Common myeloid progenitor, CD34-positive (primary cell): ENCODE data around the gene LAD1.

ENCODE experiments used
- CTCF ChIA-PET: fragments of 350-600 bp; sonication (Branson Sonifier 250); formaldehyde crosslinking; loops from one replicate; lab custom pipeline; 2021; ENCODE audit warnings: antibody characterized with exemption; lab: Charles Lee
- POLR2A ChIA-PET: fragments of 350-600 bp; sonication (Branson Sonifier 250); formaldehyde crosslinking; loops from one replicate; lab custom pipeline; 2021; ENCODE audit warnings: antibody characterized with exemption; lab: Charles Lee
- DNase-seq, 3 donors: peaks; one replicate each; pipeline versions ENCODE4 v3.0.0 to v3.0.0-alpha.2; 2013
- H3K27ac ChIP-seq, 2 experiments: 1 replicate in 1 of 2; 2 replicates in 1 of 2; pipeline ENCODE4 v1.7.0; 2013; ENCODE audit warnings: inconsistent platforms in 2 of 2, low read length in 2 of 2, mild to moderate bottlenecking in 2 of 2, low read depth in 1 of 2, moderate library complexity in 1 of 2; ENCODE audit not compliant: severe bottlenecking in 2 of 2, insufficient read depth in 1 of 2, poor library complexity in 1 of 2
- H3K27me3 ChIP-seq, 5 experiments: replicated peaks in 2 of 5; 1 replicate in 3 of 5; 2 replicates in 2 of 5; pipeline versions ENCODE4 v1.6.1 to v1.7.0; 2013; ENCODE audit warnings: low read length in 4 of 5, mild to moderate bottlenecking in 2 of 5, moderate library complexity in 2 of 5, inconsistent platforms in 1 of 5; ENCODE audit not compliant: insufficient read depth in 5 of 5, control insufficient read depth in 4 of 5
- H3K36me3 ChIP-seq, 4 experiments: 1 replicate in 2 of 4; 2 replicates in 2 of 4; pipeline versions ENCODE4 v1.6.1 to v1.7.0; 2013; ENCODE audit warnings: low read length in 3 of 4, control low read depth in 1 of 4, mild to moderate bottlenecking in 1 of 4; ENCODE audit not compliant: control insufficient read depth in 4 of 4, insufficient read depth in 4 of 4
- H3K4me1 ChIP-seq, 4 experiments: 1 replicate in 3 of 4; 2 replicates in 1 of 4; pipeline versions ENCODE4 v1.6.1 to v1.7.1; 2013; ENCODE audit warnings: low read length in 3 of 4, mild to moderate bottlenecking in 3 of 4, control low read depth in 1 of 4, inconsistent platforms in 1 of 4, moderate library complexity in 1 of 4; ENCODE audit not compliant: control insufficient read depth in 4 of 4, insufficient read depth in 4 of 4; ENCODE audit errors: control extremely low read depth in 1 of 4
- H3K4me3 ChIP-seq, 7 experiments: 1 replicate in 4 of 7; 2 replicates in 3 of 7; pipeline versions ENCODE4 v1.5.1 to v1.7.0; 2013; ENCODE audit warnings: mild to moderate bottlenecking in 7 of 7, low read length in 6 of 7, moderate library complexity in 6 of 7, inconsistent platforms in 2 of 7, low read depth in 2 of 7, control low read depth in 1 of 7; ENCODE audit not compliant: insufficient read depth in 4 of 7, control insufficient read depth in 1 of 7; ENCODE audit errors: extremely low read depth in 1 of 7
- H3K9me3 ChIP-seq, 5 experiments: 1 replicate in 4 of 5; 2 replicates in 1 of 5; pipeline versions ENCODE4 v1.6.1 to v1.7.1; 2013; ENCODE audit warnings: low read length in 4 of 5, mild to moderate bottlenecking in 2 of 5, inconsistent platforms in 1 of 5, low read depth in 1 of 5, moderate library complexity in 1 of 5; ENCODE audit not compliant: control insufficient read depth in 4 of 5, insufficient read depth in 2 of 5; ENCODE audit errors: control extremely low read depth in 1 of 5
- WGBS: methylation state at CpG from one replicate; pipeline ENCODE4 v1.1.5; 2013; ENCODE audit not compliant: insufficient coverage; 5-methylcytosine and 5-hydroxymethylcytosine counted together

Gene LAD1

DNA sequence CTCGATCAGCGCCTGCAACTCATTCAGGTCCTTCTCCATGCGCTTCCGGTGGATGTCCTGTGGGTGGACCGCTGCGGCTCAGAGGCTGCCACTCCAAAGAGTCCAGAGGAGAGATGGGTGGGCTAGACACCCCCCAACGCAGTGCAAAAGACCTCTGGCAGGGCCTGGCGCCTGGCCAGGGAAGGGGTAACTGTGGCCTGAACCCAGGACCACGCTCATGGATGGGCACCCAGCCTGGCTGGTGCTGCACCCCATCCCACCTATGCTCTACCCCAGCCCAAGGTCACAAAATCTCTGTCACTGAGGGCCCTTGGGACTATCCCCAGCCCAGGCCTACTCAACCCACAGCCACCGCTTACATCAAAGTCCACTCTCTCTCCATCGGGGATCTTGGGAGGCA, 33.9 kb downstream of the LAD1 start:
- ChIA-PET CTCF (interaction anchor here (0.9 kb wide), 1 partner anchor 17 kb away, joined by 3 read pairs; no protein-coding TSS in a partner anchor), POLR2A (no interaction called here)
- Histone ChIP-seq H3K27ac (no peak overlapping the region), H3K4me1 (peaks cover 0 to 4% (median 2%) of the 10 kb centered on the region in 4 experiments), H3K36me3 (no peaks in the 10 kb centered on the region), H3K4me3 (no peak overlapping the region), H3K27me3 (peaks cover 0 to 29% (median 14%) of the 10 kb centered on the region in 5 experiments), H3K9me3 (no peaks in the 10 kb centered on the region)
- no peak for DNase-seq
- WGBS: 83% methylated on average over 8 of the region's 11 CpGs

DNA sequence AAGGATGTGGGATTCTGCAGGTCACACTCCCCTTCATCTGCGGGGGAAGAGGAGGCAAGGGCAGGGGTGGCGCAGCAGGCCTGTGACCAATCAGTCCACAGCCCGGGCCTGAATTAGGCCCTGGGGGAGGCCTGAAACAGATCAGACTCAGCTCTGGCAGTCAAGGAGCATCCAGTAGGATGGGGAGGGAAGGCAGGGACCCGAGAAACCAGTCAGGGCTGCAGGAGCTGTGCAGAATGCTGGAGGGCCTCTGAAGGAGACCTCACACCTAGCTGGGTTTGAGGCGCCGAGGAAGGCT, 34.4 kb downstream of the LAD1 start:
- ChIA-PET CTCF (interaction anchor here (0.6 kb wide), 1 partner anchor 105 kb away, joined by 5 read pairs; no protein-coding TSS in a partner anchor), POLR2A (no interaction called here)
- no peaks in the 10 kb centered on the region for H3K9me3 ChIP-seq
- no peak overlapping the region for H3K27ac ChIP-seq
- no peaks in the 10 kb centered on the region for H3K36me3 ChIP-seq
- WGBS: 96% methylated on average over 4 of the region's 6 CpGs
- H3K4me1 ChIP-seq: peaks cover 0 to 4% (median 2%) of the 10 kb centered on the region in 4 experiments
- H3K4me3 ChIP-seq: no peak overlapping the region
- DNase-seq: no peak
- peaks cover 0 to 29% (median 12%) of the 10 kb centered on the region in 5 experiments for H3K27me3 ChIP-seq

DNA sequence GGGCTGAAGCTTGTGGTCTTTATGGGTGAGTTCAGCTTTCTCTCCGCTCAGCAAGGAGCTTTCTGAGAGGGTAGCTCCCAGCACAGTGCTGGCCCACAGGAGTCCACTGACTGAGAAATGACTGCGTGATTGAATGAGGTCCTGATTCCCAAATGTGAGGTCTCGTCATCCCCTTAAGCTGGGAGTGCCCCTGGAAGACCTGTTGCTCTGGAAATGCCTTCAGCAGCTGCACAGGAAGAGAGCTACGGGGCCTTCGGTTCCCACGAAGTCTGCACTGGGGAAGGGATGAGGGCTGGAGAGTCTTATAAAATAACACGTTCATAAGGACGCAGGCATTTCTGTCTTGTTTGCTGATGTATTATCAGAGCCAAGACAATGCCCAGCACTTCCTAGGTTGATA, 35.7 kb downstream of the LAD1 start:
- Histone ChIP-seq H3K27ac (no peak overlapping the region), H3K36me3 (no peaks in the 10 kb centered on the region), H3K27me3 (peaks cover 0 to 29% (median 8%) of the 10 kb centered on the region in 5 experiments), H3K9me3 (no peaks in the 10 kb centered on the region), H3K4me3 (no peak overlapping the region), H3K4me1 (peaks cover 0 to 2% (median 0%) of the 10 kb centered on the region in 4 experiments)
- ChIA-PET POLR2A (interaction anchor here (0.7 kb wide), 1 partner anchor 196 kb away, joined by 4 read pairs; no protein-coding TSS in a partner anchor), CTCF (interaction anchor here (1.0 to 6.4 kb wide), 8 partner anchors 11 to 119 kb away, joined by 3 to 87 read pairs (median 8); no protein-coding TSS in a partner anchor)
- WGBS: 55% methylated on average over 8 of the region's 8 CpGs
- no peak for DNase-seq

DNA sequence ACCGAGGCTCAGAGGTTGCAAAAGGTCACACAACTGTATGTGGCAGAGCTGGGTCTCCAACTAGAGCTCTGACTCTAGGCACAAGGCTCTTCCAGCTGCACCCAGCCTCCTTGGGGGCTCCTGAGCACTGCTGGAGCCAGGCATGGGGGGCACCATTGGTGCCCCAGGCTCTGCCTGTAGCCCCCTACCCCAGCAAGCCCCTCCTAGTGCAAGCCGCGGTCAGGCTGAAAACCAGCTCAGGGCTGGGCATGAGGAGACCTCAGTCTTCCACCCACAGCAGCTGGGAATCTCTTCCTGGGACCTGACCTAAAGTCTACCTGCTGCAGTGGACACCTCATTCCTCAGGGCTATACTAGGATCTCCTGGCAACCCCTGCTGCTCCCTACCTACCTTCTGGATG, 36.2 kb downstream of the LAD1 start:
- Histone ChIP-seq H3K4me1 (no peaks in the 10 kb centered on the region), H3K4me3 (no peak overlapping the region), H3K27ac (no peak overlapping the region), H3K36me3 (no peaks in the 10 kb centered on the region), H3K27me3 (peaks cover 0 to 29% (median 8%) of the 10 kb centered on the region in 5 experiments), H3K9me3 (no peaks in the 10 kb centered on the region)
- WGBS: 88% methylated on average over 3 of the region's 3 CpGs
- ChIA-PET POLR2A (no interaction called here), CTCF (interaction anchor here (0.8 to 6.4 kb wide), 13 partner anchors 11 to 119 kb away, joined by 3 to 87 read pairs (median 4); no protein-coding TSS in a partner anchor)
- DNase-seq: no peak

DNA sequence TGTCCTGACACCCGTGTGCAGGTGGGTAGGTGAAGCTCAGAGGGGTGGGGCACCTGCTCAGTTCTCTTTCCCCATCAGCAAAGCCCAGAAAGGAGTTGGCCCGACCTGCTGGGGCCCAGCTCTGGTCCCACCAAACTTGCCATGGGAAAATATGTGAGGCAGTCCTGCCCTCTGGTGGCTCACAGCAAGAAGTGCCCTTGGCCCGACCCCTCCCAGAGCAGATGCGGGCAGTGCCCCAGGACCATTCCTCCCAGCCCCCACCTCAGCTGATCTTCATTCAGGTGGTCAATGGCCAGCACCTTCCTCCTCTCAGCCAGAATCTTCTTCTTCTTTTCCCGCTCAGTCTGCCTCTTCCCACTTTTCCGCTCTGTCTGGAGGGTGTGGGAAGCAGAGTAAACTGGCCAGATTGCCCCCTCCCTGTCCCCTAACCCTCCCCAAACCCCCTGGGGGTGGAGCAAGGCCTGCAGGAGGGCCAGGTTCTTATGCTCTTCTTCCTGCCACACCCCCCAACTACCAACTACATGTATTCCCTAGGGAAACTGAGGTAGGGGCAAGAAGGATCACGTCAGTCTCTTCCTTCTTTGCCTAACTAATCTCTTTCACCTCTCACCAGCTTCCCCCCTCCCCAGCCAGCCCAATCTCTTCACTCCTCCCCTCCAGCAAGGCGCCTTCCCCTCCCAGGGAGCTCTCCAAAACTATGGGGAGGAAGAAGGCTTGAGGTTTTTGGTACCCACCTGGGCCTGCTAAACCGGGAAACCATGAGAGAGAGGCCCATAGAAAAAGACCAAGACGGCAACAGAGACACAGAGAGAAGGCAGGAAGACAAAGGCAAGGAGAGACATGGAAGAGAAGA, 37.2 kb downstream of the LAD1 start:
- H3K9me3 ChIP-seq: no peaks in the 10 kb centered on the region
- H3K4me1 ChIP-seq: no peaks in the 10 kb centered on the region
- peaks cover 0 to 24% (median 5%) of the 10 kb centered on the region in 5 experiments for H3K27me3 ChIP-seq
- 34% methylated on average over 6 of the region's 10 CpGs for WGBS
- CTCF ChIA-PET: interaction anchor here (1.1 to 6.4 kb wide), 20 partner anchors 11 to 408 kb away, joined by 3 to 87 read pairs (median 4); no protein-coding TSS in a partner anchor
- POLR2A ChIA-PET: no interaction called here
- H3K36me3 ChIP-seq: no peaks in the 10 kb centered on the region
- no peak overlapping the region for H3K27ac ChIP-seq
- no peak overlapping the region for H3K4me3 ChIP-seq
- DNase-seq: peak; percentile 39 to 63 (median 57)

DNA sequence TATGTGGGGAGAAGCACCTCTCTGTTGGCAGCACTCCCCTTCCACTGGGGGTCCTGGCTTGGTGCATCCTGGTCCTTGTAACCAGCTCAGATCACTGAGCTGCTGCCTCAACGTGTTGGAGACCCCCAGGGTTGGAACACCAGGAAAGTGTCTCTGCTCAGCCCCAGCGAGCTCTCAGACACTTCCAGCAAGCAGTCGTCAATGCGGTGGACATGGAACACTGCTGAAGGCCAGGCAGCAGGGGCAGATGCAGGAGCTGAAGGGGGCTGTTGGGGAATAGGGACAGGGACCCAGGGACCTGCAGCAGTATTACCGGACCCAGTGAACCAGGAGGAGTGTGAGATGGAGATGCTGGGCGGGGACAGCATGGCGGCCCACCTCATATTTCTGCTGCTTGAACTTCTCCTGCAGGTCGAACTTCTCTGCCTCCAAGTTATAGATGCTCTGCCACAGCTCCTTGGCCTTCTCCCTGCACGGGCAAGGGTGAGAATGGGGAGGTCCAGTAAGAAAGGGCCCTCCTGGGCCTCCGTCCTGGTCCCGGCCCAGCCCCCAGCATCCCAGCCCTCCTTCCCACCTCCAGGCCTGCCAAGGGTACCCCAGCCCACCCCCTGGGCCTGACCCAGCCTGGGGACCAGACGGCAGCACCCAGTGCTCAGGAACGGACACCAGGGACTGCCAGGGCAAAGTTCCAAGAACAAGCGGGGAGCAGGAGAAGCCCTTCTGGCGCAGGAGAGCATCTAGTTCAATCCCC, 38.0 kb downstream of the LAD1 start:
- no peak for DNase-seq
- ChIA-PET POLR2A (no interaction called here), CTCF (interaction anchor here (0.9 to 6.4 kb wide), 17 partner anchors 11 to 408 kb away, joined by 3 to 87 read pairs (median 4); no protein-coding TSS in a partner anchor)
- Histone ChIP-seq H3K27me3 (peaks cover 0 to 24% (median 5%) of the 10 kb centered on the region in 5 experiments), H3K36me3 (no peaks in the 10 kb centered on the region), H3K4me3 (no peak overlapping the region), H3K9me3 (no peaks in the 10 kb centered on the region), H3K4me1 (no peaks in the 10 kb centered on the region), H3K27ac (no peak overlapping the region)
- WGBS: 99% methylated on average over 9 of the region's 15 CpGs
